GM19099 (cell line): ENCODE measurements around the gene OR52I2.

Experiments used
- POLR2A ChIP-seq: IDR thresholded peaks from 3 replicates; pipeline ENCODE4 v1.6.1; 2011; ENCODE audit warnings: low read depth; ENCODE audit not compliant: insufficient read length; ENCODE audit errors: extremely low read depth

The OR52I2 gene

DNA sequence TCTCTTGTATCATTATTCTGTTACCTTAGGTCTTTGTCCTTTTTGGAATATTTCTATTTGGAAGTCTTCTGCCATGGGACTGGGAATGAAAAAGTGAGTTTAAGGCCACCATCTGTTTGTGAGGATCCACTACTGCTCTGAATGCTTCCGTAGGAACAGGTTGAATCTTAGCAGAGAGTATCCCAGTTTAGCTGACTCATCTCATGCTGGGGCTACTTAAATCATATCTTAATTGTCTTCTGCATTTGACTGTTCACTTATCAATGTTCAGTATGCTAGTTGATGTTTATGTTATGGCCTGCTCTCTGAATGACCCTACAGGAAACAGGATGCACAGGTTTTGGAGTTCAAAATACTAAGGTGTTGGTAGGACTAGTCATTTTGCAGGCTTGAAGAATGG lies 1.4 kb upstream of the OR52I2 start:
- no peak for TF ChIP-seq POLR2A

DNA sequence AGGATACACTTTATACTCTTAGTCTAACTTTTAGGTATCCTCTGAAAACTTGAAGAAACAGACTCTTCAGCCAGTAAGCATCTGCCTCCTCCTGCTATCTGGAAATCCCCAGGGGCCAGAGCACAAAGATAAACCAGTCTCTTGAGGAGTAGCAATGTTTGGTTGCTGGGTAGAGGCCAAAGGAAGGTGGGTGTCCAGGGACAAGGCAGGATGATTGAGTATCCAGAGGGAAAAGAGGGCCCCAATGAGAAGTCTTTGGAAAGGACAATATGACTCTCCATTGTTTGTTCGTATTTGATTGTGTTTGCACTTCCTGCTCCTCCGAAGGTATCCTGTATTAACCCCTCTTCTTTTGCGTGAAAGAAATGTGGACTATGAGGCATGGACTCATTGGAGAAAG lies 7.5 kb downstream of the OR52I2 start:
- no peak for TF ChIP-seq POLR2A

- TF ChIP-seq POLR2A: no peak
Observed at GRCh38 chr11:4593739-4594138, 12.2 kb downstream of the OR52I2 start, which contains the start of gene OR52I1. Gene OR52I1 (plus strand): TSS chr11:4594039. CDS start chr11:4594039, 0 bp downstream.

- TF ChIP-seq POLR2A: no peak
Observed at GRCh38 chr11:4605057-4605456, 23.5 kb downstream of the OR52I2 start.

DNA sequence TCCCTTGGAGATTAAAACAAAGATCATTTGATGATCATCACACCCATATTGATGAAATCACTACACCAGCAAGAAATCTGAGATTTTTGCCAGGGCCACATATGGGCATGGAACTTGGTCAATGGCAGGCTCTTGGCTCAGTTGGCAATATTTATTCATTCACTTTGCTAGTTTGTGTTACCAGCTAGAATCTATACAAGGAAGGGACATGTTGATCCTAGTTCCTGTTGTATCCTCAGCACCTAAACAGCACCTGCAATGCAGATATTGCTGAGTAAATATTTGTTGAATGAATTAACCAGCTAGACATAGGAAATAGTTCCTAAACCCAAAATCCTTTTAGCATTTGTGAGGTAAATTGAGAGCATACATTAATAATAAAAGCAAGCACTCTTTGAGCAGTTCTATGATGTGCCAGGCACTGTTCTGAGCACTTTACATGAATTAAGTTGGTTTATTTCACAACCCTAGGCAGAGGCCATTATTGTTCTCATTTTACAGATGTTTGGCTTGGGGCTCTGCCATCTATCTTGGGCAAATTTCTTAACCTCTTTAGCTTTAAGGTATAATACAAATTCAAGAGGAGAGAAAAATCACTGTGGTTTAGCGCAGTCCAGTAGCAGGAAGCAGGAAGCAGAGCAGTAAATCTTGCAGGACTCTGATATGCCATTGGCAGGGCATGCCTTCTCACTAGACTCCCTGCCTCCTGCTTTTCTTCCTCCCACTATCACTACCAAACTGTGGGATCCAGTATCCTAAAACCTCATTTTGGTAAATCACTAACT lies 24.9 kb downstream of the OR52I2 start:
- no peak for TF ChIP-seq POLR2A

GRCh38 chr11:4607096-4607495 lies 25.6 kb downstream of the OR52I2 start:
- TF ChIP-seq POLR2A: no peak

GRCh38 chr11:4607781-4608666 lies 26.5 kb downstream of the OR52I2 start, which contains the start of gene TRIM68:
Gene TRIM68 (minus strand): TSS chr11:4608231. CDS start chr11:4605504, 2,727 bp downstream.
- TF ChIP-seq POLR2A: peak; percentile 79

DNA sequence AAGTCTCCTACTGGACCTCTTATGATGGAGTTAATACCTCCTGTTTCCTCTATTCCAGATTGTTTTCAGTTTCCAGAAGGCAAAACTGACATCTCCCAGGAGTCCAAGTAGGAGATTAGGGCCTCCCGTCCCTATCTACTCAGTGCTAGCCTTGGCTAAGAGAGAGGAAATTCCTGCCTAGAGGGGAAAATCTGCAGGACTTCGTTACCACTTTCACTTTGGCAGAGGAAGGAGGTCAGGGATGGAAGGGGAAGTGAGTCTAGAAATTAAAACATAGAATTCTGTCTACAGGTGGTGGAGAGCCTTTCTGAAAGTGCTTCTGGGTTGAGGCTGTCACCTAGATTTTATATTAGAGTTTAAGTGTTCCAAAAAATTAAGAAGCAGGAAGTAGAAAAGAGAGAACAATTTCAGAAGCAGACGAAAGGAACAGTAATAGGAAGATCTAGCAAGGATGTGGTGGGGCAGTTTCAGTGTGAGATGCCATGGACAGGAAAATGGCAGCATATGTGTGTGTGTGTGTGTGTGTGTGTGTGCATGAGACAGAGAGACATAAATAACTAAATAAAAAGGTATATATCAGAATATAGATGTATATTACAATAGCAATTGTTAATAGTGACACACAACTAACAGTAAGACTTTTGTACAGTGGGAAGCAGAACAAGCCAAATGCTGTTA lies 28.9 kb downstream of the OR52I2 start:
- no peak for TF ChIP-seq POLR2A

DNA sequence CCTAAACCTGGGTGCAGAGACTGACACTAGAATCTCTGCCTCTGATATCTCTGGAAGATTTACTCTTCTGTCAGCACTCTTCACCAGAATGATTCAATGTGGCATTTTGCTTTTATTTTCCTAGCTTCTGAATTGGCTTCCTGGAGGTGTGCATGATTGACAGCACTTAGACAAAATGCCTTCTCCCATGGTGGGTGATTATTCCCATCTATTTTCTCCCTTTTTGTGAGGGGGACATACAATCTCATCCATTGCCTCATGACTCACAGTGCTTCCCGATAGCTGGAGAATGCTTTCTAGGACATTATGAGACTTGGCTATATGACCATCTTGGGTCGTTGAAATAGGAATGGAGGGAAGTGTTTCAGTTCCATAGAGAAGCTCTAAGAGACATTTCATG lies 30.4 kb downstream of the OR52I2 start:
- no peak for TF ChIP-seq POLR2A

DNA sequence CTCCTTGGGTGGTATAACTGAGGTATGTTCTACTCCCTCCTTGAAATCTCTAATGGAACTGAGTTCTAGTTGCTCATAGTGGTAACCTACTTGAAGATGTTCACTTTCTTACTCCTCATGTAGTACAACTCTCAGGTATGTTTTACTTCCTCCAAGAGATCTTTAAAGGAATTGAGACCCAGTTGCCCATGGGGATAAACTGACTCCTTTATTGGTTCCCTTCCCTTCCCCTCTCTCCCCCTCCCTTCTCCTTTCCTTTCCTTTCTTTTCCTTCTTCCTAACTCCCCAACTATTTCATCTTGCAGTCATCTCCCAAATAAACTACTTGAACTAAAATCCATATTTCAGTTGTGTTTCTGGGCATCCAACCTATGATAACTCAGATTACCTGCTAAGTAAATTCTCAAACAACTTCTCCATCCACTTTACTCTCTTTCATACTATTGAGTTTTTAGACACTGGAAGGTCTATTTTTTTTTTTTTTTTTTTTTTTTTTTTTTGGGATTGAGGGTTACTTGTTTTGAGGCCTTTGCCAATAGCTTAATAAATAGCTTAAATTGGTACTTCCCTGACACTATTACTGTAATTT lies 34.4 kb downstream of the OR52I2 start:
- no peak for TF ChIP-seq POLR2A

DNA sequence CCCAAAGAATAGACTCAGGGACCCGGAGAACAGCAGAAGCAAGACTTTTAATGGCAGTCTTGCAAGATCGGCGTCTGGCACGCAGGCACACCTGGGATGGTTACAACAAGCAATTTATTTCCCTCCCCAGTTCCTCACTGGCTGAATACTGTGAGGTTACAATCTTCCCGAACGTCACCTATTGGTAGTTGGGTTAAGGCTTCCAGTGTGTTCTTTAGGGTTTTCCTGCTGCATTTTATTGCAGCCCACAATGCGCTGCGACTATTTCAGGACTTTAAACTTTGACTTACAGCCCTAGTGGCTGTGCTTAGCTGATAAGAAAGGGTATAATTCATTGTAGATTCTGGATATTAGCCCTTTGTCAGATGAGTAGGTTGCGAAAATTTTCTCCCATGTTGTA lies 38.0 kb downstream of the OR52I2 start:
- TF ChIP-seq POLR2A: no peak

- TF ChIP-seq POLR2A: no peak
Observed at GRCh38 chr11:4626207-4627099, 44.9 kb downstream of the OR52I2 start.

GRCh38 chr11:4636136-4636535 lies 54.6 kb downstream of the OR52I2 start:
- TF ChIP-seq POLR2A: no peak
